Stimulated activated CD8-positive, alpha-beta memory T cell treated with anti-CD3 and anti-CD28 coated beads, Interleukin-2, amount 100 ng/mL, for 1 hour (primary cell): ENCODE results near the gene GLYR1.

Experiments
- DNase-seq, 2 donors: peaks; one replicate each; pipeline ENCODE4 v3.0.0-alpha.2; 2020; ENCODE audit warnings: low read depth in 2 of 2

GLYR1 gene

DNA sequence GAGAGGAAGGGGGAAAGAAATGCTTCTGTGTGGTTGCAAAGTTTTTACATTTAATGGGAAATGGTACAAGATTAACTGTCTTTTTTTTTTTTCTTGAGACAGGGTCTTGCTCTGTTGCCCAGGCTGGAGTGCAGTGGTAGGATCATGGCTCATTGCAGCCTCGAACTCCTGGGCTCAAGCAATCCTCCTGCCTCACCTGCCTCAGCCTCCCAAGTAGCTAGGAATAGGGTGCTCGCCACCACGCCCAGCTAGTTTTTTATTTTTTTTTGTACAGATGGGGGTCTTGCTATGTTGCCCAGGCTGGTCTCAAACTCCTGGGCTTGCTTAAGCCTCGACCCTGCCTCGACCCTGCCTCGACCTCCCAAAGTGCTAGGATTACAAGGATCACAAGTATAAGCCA, 40.8 kb downstream of the GLYR1 start:
- DNase-seq = no peak

DNA sequence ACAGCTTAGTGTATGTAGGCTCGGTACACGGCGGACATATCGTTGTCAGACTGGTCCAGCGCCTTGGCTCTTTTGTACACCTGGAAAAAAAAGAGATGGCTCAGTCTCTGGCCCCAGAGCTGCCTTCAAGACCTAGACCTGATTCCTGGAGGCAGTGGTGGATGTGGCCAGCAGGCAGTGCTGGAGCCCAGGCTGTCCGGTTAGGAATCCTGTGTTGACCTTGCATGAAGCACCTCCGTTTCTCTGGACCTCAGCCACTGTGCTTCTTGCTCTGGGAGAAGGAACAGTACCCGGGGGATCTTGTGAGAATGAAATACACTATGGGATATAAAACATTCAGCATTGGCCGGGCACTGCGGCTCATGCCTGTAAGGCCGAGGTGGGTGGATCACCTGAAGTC, 41.9 kb downstream of the GLYR1 start:
- no peak for DNase-seq

DNA sequence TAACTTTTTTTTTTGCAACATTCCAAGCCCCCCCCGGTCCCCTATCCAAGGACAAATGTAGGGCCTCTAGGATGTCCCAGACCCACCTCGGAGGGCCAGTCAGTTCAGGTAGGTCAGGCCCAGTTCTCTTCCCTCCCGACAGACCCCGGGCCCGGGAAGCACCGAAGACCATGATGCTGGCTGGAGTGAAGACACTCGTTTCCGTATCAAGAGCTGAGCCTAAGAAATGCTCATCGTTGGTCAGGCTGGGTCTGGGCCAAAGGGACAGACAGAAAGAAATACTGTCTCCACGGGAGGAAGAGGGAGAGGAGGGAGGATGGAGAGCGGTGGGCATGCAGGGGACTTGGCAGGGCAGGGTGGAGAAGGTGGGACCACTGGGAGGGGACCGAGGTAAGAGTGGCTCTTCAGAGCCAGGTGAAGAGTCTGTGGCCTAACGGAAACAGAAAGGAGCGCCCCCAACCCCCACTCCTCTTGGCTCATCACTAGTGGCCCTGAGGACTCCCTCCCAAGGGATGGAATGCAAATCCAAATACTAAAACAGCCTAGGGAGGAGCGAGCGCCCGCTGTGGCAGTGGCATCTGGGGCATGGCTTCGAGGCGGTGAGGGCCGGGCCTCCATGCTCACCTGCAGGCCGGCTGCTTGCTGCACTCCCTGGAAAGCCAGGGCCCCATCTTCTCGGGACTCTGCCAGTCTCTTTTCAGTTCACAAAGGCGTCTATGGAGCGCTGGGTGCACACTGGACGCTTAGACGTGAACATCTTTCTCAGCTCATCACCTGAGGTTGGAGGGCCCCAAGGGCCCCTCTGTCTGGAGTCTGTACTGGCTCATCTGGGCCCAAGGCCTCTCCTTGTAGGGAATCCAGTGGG, 43.0 kb downstream of the GLYR1 start:
- DNase-seq = no peak

DNA sequence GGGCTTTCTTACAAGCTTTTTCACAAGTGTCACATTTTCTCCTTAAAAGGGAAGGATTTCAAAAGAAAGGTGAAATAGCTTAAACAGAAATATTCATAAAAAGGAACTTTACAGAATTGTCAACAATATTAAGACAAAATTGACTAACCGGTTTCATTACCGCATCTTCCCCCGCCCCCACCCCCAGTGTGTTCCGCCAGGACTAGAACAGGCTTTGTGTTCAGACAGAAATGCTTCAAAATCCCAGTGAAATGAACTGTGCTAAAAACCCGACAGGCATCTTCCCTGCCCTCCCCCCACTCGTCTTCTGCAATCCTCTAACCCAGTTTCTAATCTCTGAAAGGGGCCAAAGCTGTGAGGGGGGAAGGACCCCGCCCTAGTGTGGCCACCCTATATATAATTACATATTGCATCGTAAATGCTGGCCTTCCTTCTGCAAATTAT, 43.7 kb downstream of the GLYR1 start:
- DNase-seq = no peak

DNA sequence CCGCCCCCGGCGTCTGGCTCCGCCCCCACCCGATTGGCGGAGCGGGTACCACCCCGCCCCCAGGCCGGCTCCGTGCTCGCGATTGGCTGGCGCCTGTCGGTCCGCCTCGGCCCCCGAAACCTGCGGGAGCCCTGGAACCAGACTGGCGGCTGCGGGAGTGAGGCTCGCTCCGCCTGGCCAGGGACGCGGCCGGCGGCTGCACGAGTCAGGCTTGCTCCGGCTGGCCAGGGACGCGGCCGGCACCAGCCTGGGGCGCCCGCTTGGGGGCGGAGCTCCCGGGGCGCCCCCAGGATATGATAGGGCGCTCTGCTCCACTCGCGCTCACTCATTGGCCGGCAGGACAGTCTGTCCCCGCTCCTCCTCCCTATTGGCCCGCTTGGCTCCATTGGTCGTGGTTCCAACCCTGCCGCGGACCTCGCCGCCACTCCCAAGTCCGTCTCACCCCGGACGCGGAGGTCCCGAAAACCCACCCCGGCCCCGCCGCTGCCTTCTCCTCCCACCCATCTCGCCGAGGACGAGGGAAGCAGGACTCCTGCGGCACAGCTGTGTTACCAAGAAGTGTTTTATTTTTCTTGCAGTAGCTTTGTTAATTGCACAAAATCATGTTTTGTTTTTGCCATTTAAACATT, 44.3 kb downstream of the GLYR1 start:
- peak; percentile 72 to 80 for DNase-seq

DNA sequence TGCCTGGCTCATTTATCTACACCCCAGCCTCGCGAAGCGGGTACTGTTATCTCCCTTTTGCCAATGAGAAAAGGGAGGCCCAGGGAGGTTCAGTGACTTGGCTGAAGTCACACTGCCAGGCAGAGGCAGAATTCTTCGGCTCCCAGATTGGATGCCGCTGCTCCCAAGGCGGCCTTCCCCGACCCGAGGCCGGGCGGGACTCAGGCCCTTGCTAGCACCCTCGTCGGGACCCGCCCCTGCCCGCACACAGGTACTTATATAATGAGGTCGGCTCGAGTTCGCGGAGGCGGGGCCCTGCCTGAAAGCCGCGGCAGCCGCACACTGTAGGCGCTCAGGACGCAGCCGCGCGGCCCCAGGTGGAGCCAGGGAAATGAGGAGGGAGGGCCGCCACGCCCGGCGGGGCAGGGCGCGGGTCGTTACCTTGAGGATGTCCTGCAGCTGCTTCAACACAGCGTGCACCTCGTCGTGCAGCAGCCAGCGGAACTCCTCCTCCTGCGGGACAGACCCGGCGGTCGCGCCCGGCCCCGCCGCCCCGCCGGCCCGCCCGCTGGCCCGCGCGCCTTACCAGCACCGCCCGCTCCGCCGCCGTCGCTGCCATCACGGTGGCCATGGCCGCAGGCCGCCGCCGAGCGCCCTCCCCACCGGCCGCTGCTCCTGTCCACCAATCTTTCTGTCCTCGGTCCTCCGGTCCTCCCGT, 45.0 kb downstream of the GLYR1 start, which contains the start of gene ROGDI:
TSS of gene ROGDI (minus strand) at position 672 of the 697 bp plus-strand sequence. CDS start at position 610, 62 bp downstream.
- DNase-seq = peak; percentile 45 to 56

DNA sequence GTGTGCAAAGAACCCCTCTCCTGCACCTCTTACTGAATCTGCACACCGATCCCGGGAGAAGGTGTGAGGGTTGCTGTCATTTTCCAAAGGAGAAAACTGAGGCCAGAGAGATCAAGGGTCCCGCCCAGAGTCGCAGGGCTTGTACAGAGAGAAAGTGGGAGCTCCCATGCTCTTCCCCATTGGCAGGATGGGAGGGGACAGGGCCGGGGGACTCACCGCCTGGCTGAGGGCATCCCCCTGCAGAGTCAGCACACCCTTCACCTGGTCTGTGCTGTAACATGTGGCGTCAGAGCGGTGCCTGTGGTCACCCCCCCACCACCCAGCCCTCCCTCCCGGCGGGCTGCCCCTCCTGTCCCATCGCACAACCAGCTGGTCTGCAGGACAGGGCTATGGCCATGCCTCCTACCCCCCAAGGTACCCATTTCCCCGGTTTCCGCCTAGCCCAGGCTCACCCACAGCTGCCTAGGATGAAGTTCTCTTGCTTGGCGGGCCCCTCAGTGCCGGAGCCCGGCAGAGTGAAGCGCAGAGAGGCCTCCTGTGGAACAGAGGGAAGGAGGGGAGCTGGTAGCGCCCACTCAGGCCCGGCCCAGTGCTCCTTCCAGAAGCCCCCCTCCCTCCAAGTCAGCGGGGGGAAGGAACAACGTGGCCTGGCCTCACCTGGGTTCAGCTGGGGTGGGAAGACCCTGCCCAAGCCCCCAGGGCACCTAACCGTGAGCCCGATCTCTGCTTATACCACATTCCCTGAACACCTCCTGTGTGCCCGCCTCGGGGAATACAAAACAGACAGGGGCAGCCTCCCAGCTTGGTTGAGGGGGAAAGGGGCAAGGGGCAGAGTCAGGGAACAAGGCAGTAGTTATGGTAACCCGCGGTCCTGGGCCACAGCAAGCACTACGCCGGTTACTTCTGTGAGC, 45.8 kb downstream of the GLYR1 start:
- DNase-seq = no peak

DNA sequence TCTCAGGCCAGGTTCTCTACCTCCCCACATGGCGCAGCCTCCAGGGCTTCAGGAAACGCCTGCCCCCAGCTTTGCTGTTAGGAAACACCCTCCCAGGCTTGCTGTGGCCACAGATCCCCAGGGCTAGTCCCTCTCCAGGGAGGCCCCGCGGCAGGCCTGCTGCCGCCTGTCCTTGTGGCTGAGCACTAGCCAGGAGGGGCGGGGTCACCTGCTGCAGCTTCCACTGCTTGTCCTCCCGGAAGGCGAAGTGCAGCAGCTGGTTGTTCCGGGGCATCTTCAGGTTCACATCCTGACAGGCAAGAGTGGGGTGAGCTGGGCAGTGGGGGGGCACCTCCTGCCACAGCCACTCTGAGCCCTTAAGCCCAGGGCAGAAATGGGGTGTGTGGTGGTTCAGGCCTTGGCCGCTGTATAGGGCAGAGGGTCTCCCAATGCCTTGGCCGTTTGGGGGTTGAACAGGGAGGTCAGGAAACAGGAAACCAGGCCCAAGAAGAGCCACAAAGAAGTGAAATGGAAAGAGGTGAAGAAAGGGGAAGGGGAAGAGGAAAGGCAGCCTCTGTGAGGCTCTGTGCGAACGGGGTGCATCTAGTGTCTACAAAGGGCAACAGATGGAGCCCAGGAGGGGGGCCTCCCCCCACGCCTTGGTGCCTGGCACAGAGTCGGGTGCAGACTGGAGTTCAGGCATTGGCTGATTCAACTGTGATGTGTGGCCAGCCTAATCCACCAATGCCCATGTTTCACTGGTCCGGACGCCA, 46.6 kb downstream of the GLYR1 start:
- no peak for DNase-seq

DNA sequence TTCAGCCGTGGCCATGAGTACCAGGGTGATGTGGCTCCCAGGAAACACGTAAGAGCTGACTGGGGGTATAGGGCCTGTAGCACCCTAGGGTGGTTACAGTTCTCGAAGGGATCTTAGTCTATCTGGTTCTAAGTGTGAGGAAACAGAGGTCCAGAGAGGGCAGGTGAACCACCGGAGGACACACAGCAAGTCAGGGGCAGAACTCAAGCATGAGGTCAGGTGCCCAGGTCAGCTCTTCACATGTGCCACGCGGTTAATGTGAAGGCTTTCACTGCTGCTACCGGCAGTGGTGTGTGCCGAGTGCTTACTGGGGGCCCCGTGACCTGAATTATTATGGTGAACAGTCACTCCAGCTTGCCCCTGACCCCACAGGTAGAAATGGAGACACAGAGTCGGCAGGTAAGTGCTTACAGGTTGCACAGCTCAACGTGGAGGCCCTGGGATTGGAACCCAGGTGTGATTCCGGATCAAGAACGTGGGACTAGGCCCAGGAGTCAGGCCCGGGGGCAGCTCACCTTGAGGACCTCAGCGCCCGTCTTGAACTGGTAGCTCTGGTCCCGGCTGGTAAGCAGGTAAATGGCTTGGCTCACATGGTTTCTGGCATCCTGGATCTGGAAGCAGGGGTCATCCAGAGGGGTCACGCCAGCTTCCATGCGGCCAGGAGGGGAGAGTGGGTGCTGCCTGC, 47.8 kb downstream of the GLYR1 start:
- DNase-seq = no peak

DNA sequence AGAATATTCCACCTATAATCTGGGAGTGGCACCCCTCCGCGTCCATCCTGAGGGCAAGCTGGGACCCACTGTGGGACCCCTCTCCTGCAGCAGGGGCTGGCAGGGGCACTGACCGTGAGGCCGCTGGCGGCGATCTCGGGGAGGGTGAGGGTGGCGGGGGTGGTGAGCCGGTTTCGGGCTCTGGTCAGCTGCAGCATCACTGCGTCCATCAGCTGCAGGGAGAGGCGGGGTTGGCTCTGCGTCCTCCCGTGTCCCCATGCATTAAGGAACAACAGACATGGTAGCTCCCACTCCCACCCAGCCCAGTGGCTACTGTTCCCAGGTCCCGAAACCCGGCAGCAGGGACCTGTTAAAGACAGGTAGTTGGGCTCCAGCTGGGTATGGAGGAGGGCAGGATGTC, 48.6 kb downstream of the GLYR1 start:
- DNase-seq = no peak

DNA sequence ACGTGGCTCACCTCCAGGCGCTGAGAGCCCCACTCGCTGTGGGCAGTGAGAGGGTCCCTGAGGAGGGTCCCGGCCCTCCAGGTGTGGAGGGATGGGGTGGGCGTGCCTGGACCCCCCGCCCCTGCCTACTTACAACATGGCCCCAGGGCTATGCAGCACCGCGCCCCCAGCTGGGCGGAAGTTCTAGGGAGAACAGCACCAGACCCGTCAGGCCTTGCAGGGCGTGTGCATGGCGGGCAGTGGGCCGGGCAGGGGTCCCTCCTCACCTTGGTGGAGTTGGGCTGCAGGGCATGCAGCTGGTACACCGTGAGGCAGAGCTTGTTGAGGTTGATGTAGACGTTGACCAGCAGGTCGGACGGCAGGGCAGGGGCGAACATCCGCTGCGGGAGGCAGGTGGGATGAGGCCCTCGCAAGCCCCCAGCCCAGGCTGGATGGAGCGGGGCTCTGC, 49.3 kb downstream of the GLYR1 start:
- DNase-seq = no peak

DNA sequence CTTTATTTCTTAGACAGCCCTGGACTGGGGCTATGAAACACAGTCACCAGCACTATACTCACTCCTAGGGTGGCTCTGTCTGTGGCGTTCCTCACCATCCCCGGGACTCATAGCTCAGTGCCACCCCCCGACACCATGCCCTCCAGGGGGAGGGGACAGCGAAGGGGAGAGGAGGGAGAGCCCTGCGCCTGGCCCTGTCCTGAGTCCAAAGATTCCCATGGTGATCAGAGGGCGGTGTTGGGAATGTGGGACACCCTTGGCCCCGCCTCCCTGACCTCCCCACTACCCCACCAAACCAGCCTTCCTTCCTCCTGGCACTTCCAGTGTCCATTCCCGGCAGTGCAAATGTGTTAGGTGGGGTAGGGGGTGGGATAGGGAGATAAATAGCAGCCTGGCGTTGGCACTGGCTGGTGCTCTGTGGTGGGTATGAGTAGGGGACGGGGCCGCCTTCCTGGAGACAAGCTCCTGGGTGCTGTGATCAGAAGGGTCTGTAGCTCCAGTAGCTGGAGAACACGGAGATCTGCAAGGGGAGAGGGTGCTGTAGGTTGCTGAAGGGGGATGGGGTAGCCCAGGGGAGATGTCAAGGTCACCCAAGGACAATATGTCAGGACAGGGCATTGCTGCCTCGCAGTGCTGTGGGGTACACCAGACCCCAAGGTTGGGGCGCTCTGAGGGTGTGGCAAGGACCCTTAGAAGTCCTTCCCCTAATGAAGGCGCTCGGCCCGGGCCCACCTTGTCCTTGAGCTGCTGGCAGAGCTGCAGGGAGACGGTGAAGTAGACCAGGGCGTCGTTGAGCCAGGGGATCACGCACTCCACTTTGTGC, 49.9 kb downstream of the GLYR1 start:
- DNase-seq = no peak

DNA sequence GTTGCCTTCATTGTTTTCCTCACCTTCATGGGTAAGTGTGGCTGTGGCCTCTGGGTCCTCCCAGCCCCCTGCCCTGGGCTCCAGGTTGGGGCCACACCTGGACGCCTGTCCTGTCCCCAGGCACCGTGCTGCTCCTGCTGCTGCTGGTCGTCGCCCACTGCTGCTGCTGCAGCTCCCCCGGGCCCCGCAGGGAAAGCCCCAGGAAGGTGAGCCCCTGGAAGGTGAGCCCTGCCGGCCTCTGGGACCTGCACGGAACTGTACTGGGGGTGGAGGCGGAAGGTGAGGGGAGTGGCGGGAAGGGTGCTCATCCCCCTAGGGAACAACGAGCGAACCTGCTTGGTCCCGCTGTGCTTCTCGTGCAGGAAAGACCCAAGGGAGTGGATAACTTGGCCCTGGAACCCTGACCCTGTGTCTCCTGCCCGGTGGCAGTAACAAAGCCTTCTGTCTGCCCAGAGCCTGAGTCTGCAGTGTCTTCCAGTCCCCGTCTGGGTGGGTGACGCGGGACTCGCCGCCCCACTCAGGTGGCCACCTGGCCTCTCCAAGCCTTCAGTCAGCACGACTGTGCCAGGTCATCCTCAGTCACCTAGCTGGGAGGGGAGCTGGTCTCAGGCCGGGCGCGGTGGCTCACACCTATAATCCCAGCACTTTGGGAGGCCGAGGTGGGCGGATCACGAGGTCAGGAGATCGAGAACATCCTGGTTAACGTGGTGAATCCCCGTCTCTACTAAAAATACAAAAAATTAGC, 51.1 kb downstream of the GLYR1 start:
- no peak for DNase-seq

DNA sequence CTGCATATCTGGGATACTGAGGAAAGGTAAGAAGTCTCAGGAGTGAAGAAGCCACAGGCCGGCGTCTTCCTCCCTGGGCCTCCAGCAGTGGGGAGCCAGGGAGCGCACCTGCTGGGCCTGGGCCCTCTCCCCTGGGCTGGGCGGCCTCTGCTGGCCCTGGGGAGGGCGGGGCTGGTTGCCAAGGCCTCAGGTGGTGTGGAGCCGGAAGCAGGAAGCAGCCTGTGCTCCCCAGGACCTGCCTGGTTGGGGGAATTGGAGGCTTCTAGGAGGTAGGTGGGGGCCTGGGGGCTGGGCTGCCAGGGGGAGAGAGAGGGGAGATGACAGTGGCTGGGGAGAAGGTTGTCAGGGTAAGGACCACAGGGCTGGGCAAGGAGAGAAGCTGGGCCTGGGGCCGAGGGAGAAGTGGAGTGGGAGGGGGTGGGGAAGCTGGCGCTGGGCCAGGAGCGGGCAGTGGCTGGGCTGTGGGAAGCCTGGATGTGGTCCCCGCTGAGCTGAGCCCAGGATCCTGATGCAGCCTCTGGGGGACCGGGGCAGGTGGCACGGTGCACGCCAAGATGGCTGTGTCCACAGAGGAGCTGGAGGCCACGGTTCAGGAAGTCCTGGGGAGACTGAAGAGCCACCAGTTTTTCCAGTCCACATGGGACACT, 51.8 kb downstream of the GLYR1 start, which contains the start of gene SMIM22:
TSS of gene SMIM22 (plus strand) at position 189 of the 647 bp plus-strand sequence. CDS start at position 555, 366 bp downstream.
- DNase-seq = no peak

DNA sequence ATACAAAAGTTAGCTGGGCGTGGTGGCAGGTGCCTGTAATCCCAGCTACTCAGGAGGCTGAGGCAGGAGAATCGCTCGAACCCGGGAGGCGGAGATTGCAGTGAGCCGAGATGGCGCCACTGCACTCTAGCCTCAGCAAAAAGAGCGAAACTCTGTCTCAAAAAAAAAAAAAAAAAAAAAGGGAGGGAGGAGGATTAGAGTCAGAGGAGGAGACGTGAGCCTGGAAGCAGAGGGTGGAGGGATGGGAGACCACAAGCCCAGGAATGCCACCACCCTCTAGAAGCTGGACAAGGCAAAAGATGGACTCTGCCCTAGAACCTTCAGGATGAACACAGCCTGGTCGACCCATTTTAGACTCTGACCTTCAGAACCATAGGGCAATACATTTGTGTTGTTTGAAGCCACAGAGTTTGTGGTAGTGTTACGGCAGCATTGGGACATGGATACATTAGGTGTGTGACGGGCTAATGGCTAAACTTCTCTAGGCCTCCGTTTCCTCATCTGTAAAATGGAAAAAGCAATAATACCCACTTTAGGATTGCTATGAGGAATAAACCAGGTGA, 54.1 kb downstream of the GLYR1 start:
- DNase-seq = no peak

DNA sequence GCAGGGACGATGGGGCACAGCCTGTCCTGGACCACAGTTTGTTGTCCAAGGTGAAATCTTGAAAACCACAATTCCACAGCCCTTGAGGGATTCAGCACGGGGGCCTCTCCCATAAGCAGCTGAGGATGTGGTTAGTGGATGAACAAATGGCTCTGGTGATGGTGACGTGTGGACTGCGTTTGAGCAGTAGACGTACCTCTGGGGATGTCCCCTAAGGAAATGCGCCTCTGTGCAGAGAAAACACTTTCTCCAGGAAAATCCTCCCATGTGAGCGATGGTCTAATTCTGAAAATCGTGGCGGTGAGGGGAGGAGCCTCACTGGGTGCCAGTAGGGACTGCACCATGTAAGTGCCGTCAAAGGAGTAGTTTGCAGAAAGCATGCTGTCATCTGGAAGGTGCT, 56.2 kb downstream of the GLYR1 start:
- DNase-seq = no peak

DNA sequence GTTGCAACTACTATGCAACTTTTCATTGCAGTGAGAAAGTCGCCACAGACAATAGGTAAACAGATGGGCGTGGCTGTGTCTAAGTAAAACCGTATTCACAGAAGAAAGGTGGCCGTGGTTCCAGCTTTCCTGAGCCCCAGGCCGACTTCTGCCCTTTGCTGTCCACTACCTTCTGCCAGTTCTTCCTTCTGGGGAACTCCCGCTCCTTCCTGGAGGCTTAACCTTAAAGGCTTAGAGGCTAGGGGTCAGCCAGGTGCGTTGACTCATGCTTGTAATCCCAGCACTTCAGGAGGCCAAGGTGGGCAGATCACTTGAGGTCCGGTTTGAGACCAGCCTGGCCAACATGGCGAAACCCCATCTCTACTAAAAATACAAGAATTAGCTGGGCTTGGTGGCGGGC, 56.8 kb downstream of the GLYR1 start:
- no peak for DNase-seq
